ENCODE results near the gene CATSPER1.

The CATSPER1 gene

GRCh38 chr11:65968600-65969482 lies 57.4 kb downstream of the CATSPER1 start:
- no peak for DNase-seq

- no peak for DNase-seq
Measured at GRCh38 chr11:65967329-65967934, 58.8 kb downstream of the CATSPER1 start.

All from fibroblast of skin of back (primary cell).